ENCODE measurements around the gene ATP2C1.
A peak's percentile ranks its signal among the peaks of the same experiment; 100 is the strongest.
"Not testable (repeated sequence)": the region's sequence is repeated elsewhere in the genome, so short reads cannot be mapped to it uniquely, and the experiment has no call there.

Gene ATP2C1

DNA sequence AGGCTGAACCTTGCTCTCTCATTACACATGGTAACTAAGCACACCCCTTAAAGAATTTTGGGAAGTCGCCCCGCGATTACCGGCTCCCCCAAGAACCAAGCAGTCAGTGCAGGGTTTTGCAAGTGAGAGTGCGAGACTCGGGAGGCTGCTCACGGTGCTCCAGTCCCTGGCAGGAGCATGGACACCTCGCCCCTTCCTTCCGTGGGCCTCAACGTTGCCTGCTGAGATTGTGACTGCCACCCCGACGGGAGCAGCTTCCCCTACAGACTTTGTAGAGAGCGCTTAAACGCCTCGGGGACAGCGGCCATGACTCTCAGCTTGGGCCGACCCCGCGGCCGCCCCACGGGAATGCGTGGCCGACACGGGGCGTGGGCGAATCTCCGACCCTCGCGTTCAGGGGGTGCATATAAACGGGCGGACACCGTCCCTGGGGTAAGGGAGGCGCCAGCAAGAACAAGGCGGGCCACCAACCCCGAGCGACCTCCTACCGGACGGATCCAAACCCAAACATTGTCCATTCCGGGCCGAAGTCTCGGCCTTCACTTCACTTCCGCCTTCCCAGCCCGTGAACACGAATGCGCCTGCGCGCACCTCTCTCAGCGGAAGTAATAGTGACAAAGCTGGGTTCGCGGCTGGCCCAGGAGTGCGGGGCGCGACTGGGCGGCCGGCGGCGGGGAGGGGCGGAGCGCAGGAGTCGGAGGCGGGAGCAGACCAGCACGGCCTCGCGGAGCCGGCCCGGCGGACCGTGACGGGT lies at the start of gene ATP2C1:
TSS of gene ATP2C1 (plus strand) at position 709 of the 754 bp plus-strand sequence. CDS start 686 bp downstream, outside the sequence.
- DNase-seq: peak; percentile 98 to 99

GRCh38 chr3:130844462-130844861 lies 49.4 kb upstream of the ATP2C1 start:
- DNase-seq: no peak

DNA sequence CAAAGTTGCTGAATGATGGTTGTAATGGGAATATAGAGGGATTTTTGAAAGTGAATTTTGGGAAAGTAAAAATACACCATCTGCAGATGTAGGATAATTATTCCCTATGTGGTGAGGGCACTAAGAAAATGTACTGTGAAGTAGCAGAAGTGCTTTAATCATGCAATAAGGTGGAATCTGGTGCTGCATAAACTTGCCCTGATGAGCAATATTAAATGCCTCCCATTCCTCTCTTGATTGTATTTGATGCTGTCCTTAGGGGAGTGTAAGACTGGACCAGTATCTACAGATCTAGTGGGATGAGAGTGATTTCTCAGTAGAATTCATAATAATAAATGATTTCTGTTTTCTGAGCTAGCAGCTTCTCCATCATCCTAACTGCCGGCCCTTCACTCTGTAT lies 47.7 kb upstream of the ATP2C1 start:
- DNase-seq: no peak

DNA sequence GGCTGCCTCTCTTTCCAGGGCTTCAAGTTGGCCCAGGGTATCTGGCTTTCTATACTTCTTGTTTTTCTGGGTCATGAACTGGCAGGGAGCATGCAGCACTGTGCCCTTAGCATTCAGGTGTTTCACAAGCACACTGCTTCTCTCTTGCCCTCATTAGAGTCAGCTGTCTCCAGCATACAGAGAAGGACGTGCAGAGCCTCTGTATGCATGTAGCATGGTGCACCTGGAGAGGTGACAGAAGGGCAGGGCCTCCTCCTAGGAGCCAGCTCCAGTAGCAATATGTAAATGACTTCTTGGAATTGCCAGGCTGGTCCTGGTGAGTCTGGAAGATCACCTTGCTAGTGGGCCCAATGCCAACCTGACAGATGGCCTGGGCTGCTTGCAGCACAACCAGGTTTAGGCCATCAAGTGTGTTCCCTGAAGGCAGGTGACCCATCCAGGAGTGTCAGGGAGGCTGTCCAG lies 44.8 kb upstream of the ATP2C1 start:
- peak; percentile 63 to 80 for DNase-seq

GRCh38 chr3:130850044-130850797 lies 43.7 kb upstream of the ATP2C1 start:
- peak in 1 of 2 experiments; percentile 20 for DNase-seq

- no peak for DNase-seq
These were observed 43.0 kb upstream of the ATP2C1 start for GRCh38 chr3:130850843-130851242.

DNA sequence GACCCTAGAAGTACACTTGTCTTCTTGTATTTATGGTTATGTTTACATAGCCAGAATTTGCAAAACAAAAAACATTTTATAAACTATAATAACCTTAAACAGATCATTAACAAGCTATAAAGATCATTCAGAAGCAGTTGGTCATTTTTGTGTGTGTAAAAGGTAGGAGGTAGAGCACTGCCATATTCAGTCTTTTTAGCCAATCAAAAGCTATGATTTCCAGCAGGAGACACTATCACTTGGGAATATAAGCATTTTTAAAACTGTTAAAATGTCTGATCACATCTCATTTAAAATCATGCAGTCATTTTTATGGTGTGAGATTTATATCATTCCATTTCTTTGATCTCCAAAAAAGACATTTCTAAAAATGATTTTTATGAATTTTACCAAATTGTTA lies 42.6 kb upstream of the ATP2C1 start:
- no peak for DNase-seq

- DNase-seq: no peak
These were observed 40.3 kb upstream of the ATP2C1 start for GRCh38 chr3:130853581-130853980.

DNA sequence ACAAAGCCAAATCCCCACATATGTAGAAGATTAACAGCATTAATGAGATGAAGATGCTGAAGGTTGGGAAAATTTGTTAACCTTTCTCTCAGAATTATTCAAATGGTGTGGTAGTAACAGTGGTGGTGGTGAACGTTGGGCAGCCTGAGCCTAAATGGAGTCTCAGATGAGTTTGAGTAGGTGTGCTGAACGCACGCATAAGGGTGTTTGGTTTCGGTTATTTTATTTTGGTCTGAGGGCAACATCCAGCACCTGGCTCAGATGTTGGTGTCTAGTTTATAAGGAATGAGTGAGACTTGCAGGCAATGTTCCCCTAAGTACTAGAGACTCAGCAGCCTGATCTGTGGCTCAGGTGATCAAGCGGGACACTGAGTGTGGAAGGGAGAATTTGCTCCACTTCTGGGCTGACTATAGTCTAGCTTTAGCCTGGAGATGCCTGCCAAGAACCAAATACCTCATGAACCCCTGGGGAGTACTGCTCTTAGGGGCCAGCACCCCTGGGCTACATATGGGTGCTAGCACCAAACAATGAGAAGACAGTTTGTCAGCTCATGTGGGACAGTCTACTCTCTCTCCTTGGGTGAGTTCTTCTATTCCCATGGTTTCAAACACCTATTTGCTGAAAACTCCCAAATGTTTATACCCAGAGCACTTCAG lies 39.5 kb upstream of the ATP2C1 start:
- DNase-seq: no peak

DNA sequence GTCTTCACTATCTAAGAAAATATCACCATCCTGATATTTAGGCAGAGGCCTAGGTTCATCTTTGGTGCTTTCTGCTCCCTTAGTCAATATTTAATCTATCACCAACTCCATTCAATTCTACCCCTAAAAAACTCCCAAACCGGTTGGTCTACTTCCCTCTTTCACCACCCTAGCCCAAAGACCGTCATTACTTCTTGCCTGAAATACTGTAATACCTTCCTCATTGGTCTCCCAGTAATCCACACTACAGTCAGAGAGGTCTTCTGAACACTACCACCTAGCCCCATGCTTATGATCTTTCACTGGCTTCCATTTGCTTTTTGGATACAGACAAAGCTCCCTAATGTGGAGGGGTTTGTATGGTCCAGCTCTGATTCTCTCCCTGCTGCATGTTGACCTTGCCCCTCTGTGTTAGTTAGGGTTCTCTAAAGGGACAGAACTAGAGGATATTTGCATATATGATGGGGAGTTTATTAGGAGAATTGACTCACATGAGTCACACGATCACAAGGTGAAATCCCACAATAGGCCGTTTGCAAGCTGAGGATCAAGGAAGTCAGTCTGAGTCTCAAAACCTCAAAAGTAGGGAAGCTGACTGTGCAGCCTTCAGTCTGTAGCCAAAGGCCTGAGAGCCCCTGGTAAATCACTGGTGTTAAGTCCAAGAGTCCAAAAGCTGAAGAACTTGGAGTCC lies 36.4 kb upstream of the ATP2C1 start:
- no peak for DNase-seq

DNA sequence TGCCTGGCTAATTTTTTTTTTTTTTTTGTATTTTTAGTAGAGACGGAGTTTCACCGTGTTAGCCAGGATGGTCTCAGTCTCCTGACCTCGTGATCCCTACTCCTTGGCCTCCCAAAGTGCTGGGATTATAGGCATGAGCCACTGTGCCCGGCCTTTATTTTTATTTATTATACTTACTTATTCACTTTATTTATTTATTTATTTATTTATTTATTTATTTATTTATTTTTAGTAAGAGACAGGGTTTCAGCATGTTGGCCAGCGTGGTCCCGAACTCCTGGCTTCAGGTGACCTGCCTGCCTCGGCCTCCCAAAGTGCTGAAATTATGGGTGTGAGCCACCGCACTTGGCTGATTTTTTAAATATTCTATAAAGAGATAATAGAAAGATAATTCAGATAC lies 31.8 kb upstream of the ATP2C1 start:
- DNase-seq: not testable (repeated sequence)

DNA sequence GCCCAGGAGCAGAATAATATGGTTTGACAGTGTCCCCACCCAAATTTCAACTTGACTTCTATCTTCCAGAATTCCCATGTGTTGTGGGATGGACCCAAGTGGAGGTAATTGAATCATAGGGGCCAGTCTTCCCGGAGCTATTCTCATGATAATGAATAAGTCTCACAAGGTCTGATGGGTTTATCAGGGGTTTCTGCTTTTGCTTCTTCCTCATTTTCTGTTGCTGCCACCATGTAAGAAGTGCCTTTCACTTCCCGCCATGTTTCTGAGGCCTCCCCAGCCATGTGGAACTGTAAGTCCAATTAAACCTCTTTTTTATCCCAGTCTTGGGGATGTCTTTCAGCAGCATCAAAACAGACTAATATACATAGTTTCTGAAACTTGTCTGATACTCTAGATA lies 28.4 kb upstream of the ATP2C1 start:
- no peak for DNase-seq

DNA sequence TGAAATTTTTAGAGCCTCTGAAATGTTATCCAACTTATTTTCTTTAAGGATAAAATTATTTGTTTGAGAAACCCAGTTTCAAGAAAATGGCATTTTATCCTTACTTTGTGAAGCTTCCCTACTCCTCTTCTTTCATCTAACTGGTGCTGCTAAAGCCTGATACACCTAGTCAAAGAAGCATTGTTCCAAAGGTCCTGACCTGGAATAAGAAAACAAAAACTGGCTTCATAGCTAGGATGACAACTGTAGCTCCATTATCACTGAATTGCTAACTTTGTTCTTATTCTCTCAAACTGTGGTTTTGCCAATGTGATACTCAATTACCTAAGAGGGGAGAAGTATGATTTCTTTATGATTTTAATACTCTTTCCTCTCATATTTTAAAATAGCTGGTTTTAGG lies 27.6 kb upstream of the ATP2C1 start:
- DNase-seq: no peak

DNA sequence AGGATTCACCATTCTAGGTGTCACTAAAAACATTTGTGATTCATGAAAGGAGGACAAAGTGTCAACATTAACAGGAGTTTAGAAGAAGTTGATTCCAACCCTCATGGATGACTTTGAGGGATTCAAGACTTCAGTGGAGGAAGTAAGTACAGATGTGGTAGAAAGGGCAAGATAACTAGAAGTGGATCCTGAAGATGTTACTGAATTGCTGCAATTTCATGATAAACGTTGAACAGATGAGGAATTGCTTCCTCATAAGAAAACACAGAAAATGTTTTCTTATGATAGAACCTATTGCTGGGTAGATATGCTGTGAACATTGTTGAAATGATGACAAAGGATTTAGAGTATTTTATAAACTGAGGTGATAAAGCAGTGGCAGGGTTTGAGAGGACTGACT lies 23.5 kb upstream of the ATP2C1 start:
- no peak for DNase-seq

DNA sequence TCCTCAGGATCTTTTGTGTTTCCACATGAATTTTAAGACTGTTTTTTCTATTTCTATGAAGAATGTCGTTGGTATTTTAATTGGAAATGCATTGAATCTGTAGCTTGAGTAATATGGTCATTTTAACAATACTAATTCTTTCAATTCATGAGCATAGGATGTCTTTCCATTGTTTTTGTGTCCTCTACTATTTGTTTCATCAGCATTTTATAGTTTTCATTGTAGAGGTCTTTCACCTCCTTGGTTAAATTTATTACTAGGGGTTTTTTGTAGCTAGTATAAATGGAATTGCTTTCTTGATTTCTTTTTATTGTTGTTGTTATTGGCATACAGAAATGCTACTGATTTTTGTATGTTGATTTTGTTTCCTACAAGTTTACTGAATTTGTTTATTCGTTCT lies 17.3 kb upstream of the ATP2C1 start:
- DNase-seq: no peak

GRCh38 chr3:130878464-130878863 lies 15.4 kb upstream of the ATP2C1 start:
- no peak for DNase-seq

GRCh38 chr3:130889416-130889946 lies 4.4 kb upstream of the ATP2C1 start:
- no peak for DNase-seq

GRCh38 chr3:130892759-130893375 lies 1.0 kb upstream of the ATP2C1 start:
- DNase-seq: peak; percentile 90

DNA sequence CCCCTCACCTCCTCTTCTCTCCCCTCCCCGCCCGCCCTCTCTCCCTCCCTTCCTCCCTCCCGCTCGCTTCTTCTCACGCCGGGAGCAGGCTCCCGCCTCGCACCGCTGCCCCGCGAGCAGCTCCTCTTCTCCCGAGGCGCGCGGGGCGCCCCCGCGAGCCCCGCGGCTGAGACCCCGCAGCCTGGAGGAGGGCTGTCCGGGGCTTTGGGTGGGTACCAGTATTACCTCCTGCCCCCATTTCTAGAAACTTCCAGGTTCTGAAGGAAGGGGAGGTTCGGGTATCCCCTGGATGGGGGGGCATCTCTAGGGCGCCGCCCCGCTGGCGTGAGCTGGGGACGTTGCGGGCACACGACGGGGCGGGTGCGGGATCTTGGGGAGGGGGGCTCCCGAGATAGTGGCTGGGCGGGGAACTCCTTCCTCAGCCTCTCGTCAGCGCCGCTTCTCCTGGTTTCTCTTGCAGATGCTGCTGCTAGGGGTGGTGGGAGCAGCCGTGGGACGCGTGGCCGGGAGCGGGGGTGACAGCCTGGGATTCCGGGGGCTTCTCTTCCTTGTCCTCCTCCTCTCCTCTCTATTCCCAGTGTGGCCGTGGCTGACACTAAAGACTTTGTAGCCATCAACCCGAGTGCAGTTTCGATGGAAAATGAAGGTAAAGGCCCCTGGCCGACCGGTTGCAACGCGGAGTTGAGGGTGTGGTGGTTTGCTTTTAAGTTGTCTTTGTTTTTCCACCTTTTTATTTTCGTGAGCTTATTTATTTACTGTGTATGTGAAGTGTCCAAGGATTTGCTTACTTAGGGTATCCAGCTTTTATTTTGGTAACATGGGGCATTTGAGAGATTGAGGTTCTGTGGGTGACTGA lies 474 bp downstream of the ATP2C1 start:
- DNase-seq: peak; percentile 52 to 58

- DNase-seq: no peak
These were observed 1.0 kb downstream of the ATP2C1 start for GRCh38 chr3:130894986-130895280.

DNA sequence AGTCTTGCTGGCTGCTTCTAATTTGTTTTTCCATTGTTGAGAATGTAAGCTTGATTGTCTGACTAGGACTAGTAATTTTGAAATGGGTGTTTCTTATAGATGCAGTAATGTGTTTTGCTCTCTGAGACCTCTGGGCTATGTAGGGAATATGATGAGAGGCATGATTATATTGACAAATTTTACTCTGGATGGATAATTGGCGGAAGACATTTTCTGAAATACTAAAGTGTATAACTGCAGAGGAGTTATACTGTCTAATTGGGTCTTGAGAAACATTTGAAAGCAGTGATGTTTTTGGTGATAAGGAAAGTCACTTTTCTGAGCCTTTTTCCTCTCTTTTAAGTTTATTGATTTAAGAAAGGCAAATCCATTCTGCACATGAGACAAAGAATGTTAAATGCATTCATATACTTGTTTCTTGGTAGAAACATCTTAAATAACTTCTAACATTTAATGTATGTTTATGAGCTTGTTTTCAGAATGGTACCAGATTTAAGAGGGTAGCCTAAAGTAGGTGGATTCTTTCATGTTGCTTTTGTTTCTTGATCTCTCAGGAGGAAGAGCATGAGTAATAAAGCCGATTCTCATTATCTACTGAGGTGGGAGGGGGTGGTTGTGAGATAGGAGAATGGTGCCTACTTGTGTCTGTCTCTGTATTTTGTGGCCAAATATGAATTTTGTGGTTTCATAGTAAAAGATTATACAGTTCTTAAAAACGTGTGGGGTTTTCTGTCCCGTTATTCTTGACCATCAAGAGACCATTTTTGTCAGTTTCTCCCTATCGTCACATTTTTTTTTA lies 2.0 kb downstream of the ATP2C1 start:
- DNase-seq: no peak

All from NCI-H2081 (cell line).